ENCODE measurements around the gene OLFML2A. TPM values are rescaled to one million over a fixed set of nuclear protein-coding genes. Genes with fewer than 3 reads are reported as not detected.

OLFML2A gene
- polyA plus RNA-seq, 1 donor from 2014 or later: 0.15 TPM

DNA sequence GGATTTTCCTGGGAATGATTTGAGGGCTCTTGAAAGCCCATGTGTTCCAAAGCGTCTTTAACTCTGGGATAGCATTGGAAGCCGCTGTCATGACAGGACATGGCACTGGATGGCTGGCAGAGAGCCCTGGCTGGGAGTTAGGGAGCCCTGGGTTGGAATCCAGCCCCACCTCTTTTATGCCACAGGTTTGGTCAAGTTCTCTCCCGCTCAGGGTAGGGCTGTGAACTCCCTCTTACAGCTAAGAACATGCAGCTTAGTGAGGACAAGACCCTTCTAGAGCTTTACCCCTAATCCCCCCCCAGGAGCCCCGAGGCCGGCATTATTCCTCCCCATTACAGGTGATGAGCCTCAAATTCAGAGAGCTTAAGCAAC is 37.2 kb downstream of the OLFML2A start:
- Histone ChIP-seq H3K4me2 (ENCODE audit: low read length) (no peak overlapping the region), H2AFZ (ENCODE audit: low read depth, low read length) (no peak overlapping the region), H3K27ac (ENCODE audit: low read length) (no peak overlapping the region), H3K4me3 (ENCODE audit: low read length) (no peak overlapping the region), H3K36me3 (ENCODE audit: insufficient read depth, low read length) (no peaks in the 10 kb centered on the region), H3K9me3 (ENCODE audit: low read length) (no peaks in the 10 kb centered on the region), H3K9me2 (ENCODE audit: insufficient read depth, low read length) (no peaks in the 10 kb centered on the region), H4K20me1 (ENCODE audit: insufficient read depth) (no peaks in the 10 kb centered on the region), H3F3A (ENCODE audit: insufficient read depth, low read length, poor library complexity, severe bottlenecking) (no peaks in the 10 kb centered on the region), H3K27me3 (ENCODE audit: insufficient read depth, low read depth, low read length) (no peaks in the 10 kb centered on the region), H3K9ac (ENCODE audit: low read length) (no peak overlapping the region), H3K79me2 (replicated peaks; ENCODE audit: insufficient read depth, low read length) (no peaks in the 10 kb centered on the region)
- TF ChIP-seq POLR2AphosphoS5 (IDR thresholded peaks at IDR 0.05): no peak
- TF ChIP-seq, protein P1, sequence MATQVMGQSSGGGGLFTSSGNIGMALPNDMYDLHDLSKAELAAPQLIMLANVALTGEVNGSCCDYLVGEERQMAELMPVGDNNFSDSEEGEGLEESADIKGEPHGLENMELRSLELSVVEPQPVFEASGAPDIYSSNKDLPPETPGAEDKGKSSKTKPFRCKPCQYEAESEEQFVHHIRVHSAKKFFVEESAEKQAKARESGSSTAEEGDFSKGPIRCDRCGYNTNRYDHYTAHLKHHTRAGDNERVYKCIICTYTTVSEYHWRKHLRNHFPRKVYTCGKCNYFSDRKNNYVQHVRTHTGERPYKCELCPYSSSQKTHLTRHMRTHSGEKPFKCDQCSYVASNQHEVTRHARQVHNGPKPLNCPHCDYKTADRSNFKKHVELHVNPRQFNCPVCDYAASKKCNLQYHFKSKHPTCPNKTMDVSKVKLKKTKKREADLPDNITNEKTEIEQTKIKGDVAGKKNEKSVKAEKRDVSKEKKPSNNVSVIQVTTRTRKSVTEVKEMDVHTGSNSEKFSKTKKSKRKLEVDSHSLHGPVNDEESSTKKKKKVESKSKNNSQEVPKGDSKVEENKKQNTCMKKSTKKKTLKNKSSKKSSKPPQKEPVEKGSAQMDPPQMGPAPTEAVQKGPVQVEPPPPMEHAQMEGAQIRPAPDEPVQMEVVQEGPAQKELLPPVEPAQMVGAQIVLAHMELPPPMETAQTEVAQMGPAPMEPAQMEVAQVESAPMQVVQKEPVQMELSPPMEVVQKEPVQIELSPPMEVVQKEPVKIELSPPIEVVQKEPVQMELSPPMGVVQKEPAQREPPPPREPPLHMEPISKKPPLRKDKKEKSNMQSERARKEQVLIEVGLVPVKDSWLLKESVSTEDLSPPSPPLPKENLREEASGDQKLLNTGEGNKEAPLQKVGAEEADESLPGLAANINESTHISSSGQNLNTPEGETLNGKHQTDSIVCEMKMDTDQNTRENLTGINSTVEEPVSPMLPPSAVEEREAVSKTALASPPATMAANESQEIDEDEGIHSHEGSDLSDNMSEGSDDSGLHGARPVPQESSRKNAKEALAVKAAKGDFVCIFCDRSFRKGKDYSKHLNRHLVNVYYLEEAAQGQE (IDR thresholded peaks at IDR 0.05; ENCODE audit: borderline replicate concordance): no peak
- no peak for TF ChIP-seq SMC3 (conservative IDR thresholded peaks at IDR 0.05; ENCODE audit: poor library complexity)
- TF ChIP-seq RAD21 (conservative IDR thresholded peaks at IDR 0.05): no peak
- TF ChIP-seq TAF1 (IDR thresholded peaks at IDR 0.05; ENCODE audit: low read depth): no peak
- no peak for TF ChIP-seq CTCF (IDR thresholded peaks at IDR 0.05; ENCODE audit: poor library complexity, severe bottlenecking)
- no peak for TF ChIP-seq MXI1 (conservative IDR thresholded peaks at IDR 0.05; ENCODE audit: poor library complexity, severe bottlenecking)
- TF ChIP-seq EP300 (conservative IDR thresholded peaks at IDR 0.05; ENCODE audit: poor library complexity, severe bottlenecking): no peak
- no peak for TF ChIP-seq EZH2 (IDR thresholded peaks at IDR 0.05; ENCODE audit: borderline replicate concordance, insufficient read depth, low read length, poor library complexity, severe bottlenecking)

GRCh38 chr9:124815601-124816000 is 38.7 kb downstream of the OLFML2A start:
- Histone ChIP-seq H2AFZ (ENCODE audit: low read depth, low read length) (no peak overlapping the region), H3K9me3 (ENCODE audit: low read length) (no peaks in the 10 kb centered on the region), H3K9ac (ENCODE audit: low read length) (no peak overlapping the region), H3K27me3 (ENCODE audit: insufficient read depth, low read depth, low read length) (no peaks in the 10 kb centered on the region), H3K36me3 (ENCODE audit: insufficient read depth, low read length) (no peaks in the 10 kb centered on the region), H3K27ac (ENCODE audit: low read length) (no peak overlapping the region), H3K9me2 (ENCODE audit: insufficient read depth, low read length) (no peaks in the 10 kb centered on the region), H3K79me2 (replicated peaks; ENCODE audit: insufficient read depth, low read length) (no peaks in the 10 kb centered on the region), H3K4me3 (ENCODE audit: low read length) (no peak overlapping the region), H4K20me1 (ENCODE audit: insufficient read depth) (no peaks in the 10 kb centered on the region), H3F3A (ENCODE audit: insufficient read depth, low read length, poor library complexity, severe bottlenecking) (no peaks in the 10 kb centered on the region), H3K4me2 (ENCODE audit: low read length) (no peak overlapping the region)
- TF ChIP-seq, protein P1 (IDR thresholded peaks at IDR 0.05; ENCODE audit: borderline replicate concordance): no peak
- no peak for TF ChIP-seq TAF1 (IDR thresholded peaks at IDR 0.05; ENCODE audit: low read depth)
- TF ChIP-seq CTCF (IDR thresholded peaks at IDR 0.05; ENCODE audit: poor library complexity, severe bottlenecking): no peak
- TF ChIP-seq EP300 (conservative IDR thresholded peaks at IDR 0.05; ENCODE audit: poor library complexity, severe bottlenecking): no peak
- TF ChIP-seq MXI1 (conservative IDR thresholded peaks at IDR 0.05; ENCODE audit: poor library complexity, severe bottlenecking): no peak
- no peak for TF ChIP-seq RAD21 (conservative IDR thresholded peaks at IDR 0.05)
- TF ChIP-seq POLR2AphosphoS5 (IDR thresholded peaks at IDR 0.05): no peak
- no peak for TF ChIP-seq EZH2 (IDR thresholded peaks at IDR 0.05; ENCODE audit: borderline replicate concordance, insufficient read depth, low read length, poor library complexity, severe bottlenecking)
- no peak for TF ChIP-seq SMC3 (conservative IDR thresholded peaks at IDR 0.05; ENCODE audit: poor library complexity)

Data from neural cell (in vitro differentiated cells).